Measurements from ENCODE around the gene GGTLC2.
"Not testable (repeated sequence)": the region's sequence is repeated elsewhere in the genome, so short reads cannot be mapped to it uniquely, and the experiment has no call there.

GGTLC2 gene

DNA sequence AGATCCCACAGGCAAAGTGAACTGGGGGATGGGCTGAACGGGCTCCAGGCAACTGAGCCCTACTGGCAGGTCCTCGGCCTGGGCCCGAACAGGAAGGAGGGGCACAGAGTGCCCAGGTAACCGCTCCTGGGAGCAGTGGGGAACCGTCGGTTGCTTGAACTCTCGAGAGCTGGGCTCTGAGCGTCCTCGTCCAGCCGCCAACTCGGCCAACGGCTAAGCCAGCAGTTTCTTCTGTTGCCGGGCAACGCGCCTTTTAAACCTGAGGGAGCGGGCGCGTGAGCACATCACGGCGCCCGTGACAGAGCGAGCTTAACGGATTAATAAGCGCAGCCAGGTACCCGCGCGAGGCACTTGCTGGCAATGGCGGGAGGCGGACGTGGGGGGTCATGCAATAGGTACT lies at the start of gene GGTLC2:
Gene GGTLC2 (plus strand): TSS at position 301 of the 400 bp plus-strand sequence. CDS start 1,732 bp downstream, outside the sequence.
- DNase-seq (ENCODE audit: low spot score): not testable (repeated sequence)

DNA sequence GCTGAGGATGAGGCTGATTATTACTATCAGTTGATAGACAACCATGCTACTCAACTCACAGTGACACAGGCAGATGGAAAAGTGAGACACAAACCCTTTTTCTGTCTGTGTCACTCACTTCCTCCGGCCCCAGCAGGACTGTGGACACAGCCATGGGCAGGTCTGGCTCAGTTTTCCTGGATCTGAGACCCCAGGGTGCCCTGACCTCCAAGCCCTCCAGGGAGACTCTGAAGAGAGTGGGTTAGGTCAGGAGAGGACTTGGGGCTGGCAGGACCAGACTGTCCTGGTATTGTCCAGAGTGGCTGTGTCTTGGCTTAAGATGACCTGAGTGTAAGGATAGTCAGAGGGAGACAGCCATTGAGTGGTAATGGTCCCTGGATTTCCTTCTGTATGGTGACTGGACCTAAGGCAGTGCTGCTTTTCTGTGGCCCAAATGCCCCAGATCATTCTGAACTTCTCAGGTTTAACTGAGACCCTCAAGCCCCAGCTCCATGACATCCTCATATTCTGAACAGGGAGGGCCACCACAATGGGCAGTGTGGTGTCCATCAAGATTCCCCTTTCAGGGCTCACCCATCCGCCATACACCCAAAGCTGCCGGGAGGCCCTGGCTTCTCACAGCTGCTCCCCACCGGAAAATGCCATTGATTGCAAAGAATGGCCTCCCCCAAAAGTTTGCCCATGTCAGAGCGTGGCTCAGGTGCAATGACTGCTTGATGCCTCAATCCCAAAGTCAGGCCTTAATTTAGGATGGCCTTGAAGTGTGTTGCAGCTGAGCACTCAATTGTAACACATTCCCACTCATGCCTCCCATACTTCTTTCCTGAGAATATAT lies 49.2 kb upstream of the GGTLC2 start:
- DNase-seq (ENCODE audit: low spot score): no peak

DNA sequence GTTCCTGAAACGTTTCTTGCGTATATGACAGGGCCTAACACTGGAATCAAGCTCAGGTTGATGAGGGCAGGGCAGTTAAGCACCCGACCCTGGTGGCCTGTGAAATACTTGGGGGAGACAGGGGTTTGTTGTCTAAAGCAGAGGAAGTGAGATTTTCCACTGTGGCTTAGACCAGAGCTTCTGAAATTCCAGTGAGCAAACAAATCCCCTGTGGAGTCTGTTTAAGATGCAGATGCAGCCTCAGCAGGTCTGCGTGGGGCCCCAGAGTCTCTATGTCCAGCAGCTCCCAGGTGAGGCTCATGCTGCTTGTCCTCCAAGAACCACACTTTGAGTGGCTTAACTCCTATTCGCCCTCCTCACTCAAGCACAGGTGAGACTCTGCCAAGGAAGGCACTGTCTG lies 46.3 kb upstream of the GGTLC2 start:
- DNase-seq (ENCODE audit: low spot score): no peak

DNA sequence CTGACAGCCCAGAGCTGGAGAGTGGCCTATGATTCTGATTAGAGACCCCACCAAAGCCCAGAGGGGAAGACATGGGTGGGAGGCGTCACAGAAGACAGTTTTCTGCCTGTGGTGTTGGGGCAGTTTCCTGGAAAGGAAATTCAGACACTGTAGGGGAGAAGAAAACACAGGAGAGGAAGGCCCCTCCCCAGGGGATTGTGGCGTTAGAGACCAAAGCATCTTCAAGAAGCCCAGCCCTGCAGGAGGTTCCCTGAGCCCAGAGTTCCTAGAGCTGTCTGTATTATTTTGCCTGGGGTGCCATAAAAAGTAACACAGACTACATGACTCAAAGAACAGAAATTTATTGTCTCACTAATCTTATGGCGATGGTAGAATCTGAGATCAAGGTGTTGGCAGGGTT lies 45.2 kb upstream of the GGTLC2 start:
- DNase-seq (ENCODE audit: low spot score): no peak

DNA sequence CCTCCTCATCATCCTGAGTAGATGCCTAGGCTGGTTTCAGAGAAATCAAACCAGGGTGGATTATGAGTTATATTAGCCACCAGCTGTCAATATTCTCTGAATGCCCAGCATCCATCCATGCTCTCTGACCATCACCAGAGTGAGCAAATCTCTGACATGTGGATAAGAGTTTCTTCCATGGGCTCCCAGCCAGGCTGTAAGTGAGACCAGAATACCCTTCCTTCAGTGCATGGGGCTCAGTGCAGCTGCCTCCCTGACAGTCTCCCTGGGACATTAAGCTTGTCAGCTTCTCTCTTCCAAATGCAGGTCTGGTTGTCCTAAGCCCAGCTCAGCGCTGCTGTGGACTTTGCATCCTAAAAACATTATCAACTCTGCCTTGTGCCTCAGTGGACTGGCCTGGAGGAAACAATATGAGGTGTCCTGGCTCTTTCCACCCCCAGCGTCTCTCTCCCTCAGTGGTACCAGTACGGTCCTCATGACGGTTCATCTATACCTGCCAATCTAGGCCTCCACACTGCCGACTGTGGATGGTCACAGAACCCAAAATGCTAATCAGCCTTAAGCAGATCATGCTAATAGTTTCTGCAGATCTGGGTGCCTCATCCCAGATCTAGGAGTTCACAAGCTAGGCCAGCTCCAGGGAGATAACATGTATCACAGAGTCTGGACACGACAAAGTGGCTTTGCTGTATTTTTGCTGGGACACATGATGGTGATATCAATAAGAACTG lies 43.7 kb upstream of the GGTLC2 start:
- no peak for DNase-seq (ENCODE audit: low spot score)

DNA sequence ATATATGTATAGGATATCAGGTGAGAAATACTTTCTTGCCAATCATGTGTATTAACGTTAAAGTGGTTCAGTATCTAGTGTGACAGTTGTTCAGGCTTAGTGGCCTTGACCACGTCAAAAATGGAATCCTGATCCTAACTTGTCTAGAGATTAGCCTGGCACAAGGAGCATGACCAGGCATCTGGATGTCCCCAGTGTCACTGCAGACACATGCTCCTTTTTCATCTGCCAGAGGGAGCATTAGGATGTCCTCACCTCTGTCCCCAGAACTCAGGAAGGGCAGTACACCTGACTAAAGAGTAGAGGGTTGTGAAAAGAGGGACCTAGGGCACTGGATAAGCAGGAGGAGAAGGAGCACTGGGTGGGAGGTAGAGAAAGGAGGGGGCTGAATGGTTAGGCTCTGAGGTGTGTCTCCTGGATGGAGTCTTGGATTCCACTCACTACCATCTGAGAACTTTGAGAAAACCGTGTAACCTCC lies 40.9 kb upstream of the GGTLC2 start:
- no peak for DNase-seq (ENCODE audit: low spot score)

DNA sequence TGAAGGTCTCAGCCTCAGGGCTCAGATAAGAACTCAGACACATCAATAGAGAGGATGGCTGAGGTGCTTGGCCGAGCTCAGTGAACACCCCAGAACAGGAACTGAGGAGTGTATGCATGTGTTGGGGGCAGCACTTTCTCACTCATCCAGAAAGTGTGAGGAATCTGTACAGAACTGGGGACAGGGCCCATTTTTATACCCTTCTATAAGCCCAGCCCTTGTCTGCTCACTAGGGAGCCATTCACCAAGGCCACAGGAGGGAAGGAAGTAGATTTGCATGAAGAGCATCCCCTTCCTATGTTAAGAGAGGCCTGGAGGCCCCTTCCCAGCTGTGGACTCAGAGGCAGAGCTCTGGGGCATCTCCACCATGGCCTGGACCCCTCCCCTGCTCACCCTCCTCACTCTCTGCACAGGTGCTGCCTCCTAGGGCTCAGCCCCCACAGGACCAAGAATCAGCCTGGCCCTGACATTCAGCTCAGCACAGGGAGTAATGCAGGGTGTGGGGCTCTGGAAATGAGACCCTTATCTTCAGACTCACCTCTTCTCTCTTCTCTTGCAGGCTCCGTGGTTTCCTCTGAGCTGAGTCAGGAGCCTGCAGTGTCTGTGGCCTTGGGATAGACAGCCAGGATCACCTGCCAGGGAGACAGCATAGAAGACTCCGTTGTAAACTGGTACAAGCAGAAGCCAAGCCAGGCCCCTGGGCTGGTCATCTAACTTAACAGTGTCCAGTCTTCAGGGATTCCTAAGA lies 39.9 kb upstream of the GGTLC2 start:
- DNase-seq (ENCODE audit: low spot score): no peak

DNA sequence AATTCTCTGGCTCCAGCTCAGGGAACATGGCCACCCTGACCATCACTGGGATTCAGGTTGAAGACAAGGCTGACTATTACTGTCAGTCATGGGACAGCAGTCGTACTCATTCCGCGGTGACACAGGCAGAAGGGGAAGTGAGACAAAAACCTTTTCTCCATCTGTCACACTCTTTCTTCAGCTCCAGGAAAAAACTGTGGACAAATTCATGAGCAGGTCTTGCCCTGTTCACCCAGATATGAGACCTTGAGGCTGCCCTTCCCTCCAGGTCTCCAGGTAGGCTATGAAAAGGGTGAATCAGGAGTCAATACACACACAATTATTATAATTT lies 39.4 kb upstream of the GGTLC2 start:
- DNase-seq (ENCODE audit: low spot score): no peak

DNA sequence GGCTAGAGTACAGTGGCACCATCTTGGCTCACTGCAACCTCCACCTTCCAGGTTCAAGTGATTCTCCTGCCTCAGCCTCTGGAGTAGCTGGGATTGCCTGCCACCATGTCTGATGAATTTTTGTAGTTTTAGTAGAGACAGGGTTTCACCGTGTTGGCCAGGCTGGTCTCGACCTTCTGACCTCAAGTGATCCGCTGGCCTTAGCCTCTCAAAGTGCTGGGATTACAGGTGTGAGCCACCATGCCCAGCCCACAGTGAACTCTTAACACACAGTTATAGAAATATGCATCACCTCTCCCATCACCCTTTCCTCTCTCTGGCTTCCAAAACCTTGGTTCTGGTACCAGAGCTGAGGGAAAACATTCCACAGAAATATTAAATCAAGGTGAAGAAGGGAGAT lies 36.4 kb upstream of the GGTLC2 start:
- not testable (repeated sequence) for DNase-seq (ENCODE audit: low spot score)

DNA sequence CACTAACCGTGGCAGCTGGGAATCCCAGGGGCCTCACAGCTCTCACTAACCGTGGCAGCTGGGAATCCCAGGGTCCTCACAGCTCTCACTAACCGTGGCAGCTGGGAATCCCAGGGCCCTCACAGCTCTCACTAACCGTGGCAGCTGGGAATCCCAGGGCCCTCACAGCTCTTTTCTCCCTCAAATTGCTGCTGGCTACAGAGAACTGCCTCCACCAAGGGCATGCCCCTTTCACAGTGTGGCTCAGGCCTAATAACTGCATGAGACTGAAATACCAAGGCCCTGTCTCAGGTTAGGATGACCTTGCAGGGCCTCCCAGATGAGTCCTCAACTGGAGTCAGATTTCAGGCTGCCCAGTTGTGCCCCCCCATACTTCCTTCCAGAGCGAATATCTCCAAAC lies 35.1 kb upstream of the GGTLC2 start:
- no peak for DNase-seq (ENCODE audit: low spot score)

DNA sequence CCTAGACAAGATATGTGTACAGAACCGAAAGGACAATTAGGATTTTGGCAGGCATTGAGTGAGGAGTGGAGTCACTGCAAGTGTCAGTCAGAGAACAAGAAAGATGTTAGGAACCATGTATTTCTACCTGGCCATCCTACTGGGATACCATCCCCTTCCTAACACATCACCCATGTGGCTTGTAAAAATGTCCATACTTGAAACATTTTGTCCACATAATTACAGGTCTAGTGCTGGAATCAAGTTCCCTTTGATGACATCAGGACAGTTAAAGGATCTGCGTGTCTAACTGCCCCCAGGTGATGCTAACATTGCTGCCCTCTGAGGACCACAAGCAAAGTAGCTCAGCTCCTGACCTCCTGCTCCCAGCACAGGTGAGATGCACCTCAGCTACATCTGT lies 31.9 kb upstream of the GGTLC2 start:
- no peak for DNase-seq (ENCODE audit: low spot score)

DNA sequence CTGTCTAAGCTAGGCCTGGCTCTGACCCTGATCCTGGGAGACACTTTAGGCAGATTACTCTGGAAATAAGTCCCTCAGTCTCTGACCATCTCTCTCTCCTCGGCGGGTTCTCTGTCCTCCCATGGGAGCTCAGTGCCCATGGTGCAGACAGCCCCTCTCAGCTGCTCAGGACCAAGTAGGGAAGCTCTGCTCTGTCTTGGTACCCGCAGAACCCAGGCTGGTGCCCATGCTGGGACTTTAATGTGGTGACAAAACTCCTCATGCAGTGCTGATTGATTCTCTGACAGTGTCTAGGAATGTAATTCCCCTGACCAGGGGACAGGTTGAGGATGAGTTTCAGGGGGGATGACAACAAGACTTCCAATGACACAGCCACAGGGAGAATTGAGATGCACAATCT lies 30.3 kb upstream of the GGTLC2 start:
- DNase-seq (ENCODE audit: low spot score): no peak

DNA sequence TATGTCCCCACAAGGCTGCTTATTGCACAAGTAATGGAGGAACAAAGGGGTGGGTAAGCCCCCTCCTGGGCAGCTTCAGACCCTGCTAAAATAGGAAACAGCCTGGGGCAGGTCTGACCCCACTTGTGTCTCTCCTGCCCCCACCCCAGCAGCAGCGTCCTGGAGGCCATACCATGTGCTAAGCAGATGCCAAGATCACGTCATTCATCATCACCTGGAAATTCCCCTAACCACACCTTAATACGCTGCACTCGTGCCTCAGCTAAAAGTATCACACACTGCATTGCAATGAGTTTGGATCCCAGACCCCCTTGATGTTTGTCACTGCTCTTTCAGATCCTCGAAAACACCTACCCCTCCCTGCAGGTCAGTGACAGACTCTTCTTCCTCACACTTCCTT lies 27.8 kb upstream of the GGTLC2 start:
- no peak for DNase-seq (ENCODE audit: low spot score)

DNA sequence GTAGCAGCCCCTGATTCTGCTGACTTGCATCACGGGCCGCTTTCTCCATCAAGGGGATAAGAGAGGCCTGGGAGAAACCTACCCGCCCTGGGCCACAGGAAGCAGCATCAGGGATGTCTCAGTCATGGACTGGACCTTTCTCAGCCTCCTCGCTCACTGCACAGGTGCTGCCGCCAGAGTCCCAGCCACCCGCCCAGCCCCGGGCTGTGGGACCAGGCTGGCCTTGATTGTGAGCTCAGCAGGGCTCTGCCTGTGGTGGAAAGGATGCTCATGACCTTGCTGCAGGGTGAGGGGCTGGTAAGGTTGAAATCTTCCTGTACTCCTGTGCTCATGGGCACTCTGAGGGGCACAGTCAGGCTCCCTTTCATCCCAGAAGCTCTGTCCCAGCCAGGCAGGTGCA lies 26.0 kb upstream of the GGTLC2 start:
- DNase-seq (ENCODE audit: low spot score): no peak

DNA sequence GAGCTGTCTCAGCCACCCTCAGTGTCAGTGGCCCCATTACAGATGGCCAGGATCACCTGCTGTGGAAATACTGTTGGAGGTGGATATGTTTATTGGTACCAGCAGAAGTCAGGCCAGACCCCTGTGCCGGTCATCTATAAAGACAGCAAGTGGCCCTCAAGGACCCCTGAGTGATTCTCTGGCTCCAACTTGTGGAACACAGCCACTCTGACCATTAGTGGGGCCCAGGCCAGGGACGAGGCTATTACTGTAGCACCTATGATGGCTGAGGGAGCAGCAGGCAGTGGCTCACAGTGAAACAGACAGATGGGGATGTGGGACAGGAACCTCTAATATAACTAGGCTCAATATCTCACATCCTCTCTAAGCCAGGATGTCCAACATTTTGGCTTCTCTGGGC lies 25.5 kb upstream of the GGTLC2 start:
- no peak for DNase-seq (ENCODE audit: low spot score)

DNA sequence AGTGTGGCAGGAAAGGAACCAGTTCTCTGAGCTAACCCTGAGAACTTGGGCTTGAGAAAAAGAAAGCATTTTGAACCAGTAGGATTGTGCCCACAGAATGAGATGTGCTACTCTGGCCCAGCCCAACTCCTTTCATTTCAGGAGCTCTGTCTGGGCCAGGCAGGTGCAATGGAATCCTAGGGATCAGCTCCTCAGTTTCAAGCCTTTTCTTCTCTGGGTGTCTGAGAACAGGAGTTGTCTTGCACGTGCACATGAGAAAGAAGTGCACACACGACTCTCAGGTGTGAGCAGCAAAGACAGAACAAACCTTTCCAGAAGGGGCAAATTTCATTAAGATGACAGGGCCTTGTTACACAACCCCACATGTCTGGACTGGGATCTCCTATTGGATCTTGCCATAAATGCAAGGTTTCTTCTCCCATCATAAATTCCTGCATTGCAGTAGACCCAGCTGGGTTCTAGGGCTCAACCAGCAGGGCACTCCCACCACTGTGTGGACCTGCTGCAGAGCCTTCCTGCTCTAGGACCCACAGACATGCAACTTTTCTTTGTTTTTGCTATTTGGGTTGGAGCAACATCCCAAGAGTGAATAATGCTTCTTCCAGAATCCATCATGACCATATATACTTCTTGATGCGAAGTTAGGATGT lies 24.5 kb upstream of the GGTLC2 start:
- DNase-seq (ENCODE audit: low spot score): no peak

DNA sequence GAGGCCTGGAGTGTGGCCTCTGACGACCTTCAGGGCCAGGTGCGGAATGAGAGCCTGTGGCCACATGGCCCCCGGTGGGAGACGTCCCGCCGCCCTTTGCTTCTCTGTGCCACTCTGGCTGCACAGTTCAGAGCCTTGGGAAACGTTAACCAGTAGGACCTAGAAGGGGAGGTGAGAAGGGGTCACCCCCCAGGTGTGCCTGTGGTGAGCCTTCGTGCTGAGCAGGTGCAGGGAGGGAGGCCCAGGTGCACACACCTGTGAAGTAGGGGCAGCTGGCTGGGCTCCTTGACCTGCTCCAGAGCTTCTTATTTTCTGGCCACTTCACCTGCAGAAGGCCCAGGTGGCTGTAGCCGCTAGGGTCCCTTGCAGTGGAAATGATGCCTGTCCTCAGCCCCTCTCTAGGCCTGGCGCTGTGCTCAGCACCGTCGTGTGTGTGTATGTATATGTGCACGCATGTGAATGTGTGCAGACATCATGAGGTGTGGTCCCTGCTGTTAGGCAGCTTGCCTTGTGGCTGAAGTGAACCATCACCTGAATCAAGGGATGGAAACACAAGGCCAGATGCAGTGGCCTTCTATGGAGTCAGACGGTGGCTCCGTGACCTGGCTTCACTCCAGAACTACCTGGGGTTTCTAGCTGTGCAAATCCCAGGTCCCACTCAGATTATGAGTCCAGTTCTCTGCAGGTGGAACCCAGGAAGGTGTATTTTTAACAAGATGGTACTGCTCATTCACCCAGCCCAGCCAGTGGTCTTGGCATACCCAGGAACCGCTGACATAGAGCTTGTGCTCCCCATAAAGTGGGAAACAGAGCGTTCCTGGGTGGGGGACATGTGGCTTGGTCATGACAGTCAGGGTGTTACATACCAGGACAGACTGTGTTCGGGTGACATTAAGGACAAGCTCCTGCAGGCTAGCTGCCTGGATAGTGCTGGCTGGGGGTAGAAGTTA lies 15.6 kb upstream of the GGTLC2 start:
- not testable (repeated sequence) for DNase-seq (ENCODE audit: low spot score)

DNA sequence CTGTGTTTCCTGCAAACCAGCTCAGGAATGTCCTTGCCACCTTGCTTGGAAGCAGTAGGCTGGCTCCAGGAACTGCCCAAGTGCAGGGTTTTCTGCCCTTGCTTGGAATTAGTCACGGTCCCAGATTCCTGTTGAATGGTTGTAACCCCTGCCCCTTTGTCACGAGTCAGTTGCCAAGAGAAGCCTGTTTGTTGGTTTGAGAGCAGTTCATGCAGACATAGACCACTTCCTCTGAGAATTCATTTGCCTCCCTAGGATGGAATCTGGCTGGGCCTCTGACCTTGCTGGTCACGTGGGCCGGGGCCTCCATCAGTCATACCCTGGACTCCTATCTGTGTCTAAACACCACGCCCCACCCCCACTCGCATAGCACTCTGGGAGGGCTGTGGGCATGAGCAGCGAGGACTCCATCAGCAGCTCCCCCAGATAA lies 13.2 kb upstream of the GGTLC2 start:
- not testable (repeated sequence) for DNase-seq (ENCODE audit: low spot score)

DNA sequence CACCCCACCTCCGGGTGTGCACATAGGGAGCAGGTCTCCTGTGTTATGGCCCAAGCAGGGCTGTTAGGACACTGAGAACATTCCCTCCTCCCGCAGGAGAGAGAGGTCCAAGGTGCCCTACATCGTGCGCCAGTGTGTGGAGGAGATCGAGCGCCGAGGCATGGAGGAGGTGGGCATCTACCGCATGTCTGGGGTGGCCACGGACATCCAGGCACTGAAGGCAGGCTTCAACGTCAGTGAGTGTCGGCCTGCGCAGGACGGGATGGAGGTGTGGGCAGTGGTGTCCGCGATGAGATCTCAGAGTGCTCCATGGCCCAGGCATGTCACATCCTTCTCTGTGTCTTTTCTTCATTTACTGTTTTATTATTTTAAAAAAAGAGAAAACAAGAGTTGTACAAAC lies 12.2 kb upstream of the GGTLC2 start:
- DNase-seq (ENCODE audit: low spot score): not testable (repeated sequence)

DNA sequence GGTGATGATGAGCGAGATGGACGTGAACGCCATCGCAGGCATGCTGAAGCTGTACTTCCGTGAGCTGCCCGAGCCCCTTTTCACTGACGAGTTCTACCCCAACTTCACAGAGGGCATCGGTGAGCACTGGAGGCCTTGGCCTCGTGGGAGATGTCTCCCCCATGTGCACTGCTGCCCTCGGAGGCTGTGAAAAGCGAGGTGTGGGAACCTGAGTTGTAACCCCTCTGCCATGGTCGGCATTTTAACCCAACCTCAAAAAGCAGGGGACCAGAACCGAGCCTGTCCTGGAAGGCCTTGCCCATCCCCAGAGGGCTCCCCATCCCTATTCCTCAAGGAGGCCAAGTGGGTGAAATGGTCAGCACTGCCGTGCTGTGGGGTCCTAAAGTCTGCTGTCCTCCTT lies 10.9 kb upstream of the GGTLC2 start:
- not testable (repeated sequence) for DNase-seq (ENCODE audit: low spot score)

DNA sequence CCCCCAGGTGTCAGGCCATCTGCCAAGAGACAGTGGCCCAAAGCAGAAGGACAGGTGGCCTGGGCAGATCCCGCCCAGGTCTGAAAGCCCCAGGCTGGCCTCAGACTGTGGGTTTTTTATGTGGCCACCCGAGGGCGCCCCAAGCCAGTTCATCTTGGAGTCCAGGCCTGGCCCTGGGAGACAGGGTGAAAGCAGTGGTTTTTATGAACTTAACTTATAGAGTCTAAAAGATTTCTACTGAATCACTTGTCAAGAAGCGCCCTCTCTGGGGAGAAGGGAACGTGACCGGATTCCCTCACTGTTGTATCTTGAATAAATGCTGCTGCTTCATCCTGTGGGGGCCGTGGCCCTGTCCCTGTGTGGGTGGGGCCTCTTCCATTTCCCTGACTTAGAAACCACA lies 8.2 kb upstream of the GGTLC2 start:
- not testable (repeated sequence) for DNase-seq (ENCODE audit: low spot score)

All from left forelimb (tissue), 1 donor.